Stimulated activated CD8-positive, alpha-beta memory T cell treated with anti-CD3 and anti-CD28 coated beads, Interleukin-12 subunit alpha, Interleukin-12 subunit beta, amount 100 ng/mL, for 4 hours (primary cell): ENCODE results near the gene CCDC82.
A peak's percentile ranks its signal among the peaks of the same experiment; 100 is the strongest.

Source experiments
- DNase-seq: peaks from one replicate; pipeline ENCODE4 v3.0.0-alpha.2; 2020; ENCODE audit warnings: low read depth

CCDC82 gene

DNA sequence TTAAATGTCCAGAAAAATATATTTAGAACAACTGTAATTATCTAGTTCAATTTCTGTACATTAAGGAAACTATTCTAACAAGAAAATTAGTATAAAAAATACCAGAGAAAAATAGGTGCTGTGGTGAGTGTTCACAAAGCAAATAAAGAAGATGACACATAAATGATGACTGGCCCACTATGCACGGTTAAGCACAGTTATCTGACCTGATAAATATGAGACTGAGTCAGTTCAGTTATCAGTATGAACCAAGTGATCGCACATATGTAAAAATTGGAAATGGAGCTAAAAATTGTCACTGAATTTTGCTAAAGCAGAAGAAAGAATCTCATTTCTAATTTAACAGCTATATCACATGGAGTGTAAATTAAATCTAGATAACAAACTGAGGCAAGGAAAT is 27.9 kb downstream of the CCDC82 start:
- no peak for DNase-seq

DNA sequence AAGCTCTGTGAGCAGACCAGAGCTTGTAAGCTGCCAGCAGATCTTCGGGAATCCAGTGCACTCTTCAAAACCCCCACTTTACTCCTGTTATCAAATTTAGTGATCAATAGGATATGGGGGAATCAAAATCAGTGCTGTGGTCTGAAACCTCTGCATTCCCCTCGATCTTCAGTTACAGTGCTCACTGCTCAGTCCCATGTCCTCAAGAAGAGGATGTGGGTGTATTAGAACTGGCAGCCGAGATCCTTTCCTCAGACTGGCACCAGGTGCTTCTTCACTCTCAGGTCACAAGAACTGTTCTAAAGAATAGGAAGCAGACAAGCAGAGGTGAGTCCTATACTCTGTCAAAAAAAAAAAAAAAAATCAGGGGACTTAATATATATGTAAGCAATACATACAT is 31.4 kb downstream of the CCDC82 start:
- DNase-seq, result no peak

DNA sequence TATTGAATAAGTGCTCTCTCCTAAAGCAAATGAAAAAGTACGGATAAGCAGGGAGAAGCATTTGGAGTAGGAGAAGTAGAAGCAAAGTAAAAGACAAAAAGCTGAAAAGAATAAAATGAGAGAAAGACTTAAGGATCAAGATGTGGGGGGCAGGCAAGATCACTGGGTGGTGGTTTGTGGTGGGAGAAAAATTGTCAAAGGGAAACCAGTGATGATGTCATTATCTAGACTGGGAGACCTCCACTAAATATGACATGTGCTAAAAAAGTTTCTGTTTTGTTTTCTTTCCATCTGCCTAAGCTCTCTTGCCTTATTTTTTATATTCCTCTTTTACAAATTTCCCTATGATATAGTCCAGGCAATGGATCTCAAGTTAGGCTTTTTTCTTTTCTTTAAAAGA is 31.9 kb downstream of the CCDC82 start:
- no peak for DNase-seq

DNA sequence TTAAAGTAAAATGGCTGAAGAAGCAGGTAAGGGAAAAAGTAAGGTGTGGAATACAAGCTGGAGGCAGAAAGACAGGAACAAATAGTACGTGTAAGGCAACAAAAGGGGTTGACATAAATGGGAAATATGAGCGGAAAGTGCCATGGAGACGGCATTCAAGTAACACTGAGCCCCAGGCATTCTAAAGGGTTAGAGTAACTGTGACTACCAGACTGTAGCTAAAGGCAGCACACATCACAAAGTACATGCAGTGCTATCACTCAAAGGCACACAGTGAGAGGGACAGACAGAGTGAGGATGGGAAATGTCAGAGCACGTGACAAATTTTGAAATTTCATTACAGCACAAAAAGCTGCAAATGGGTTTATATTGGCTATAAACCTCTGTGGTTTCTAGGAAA is 32.9 kb downstream of the CCDC82 start:
- DNase-seq, result no peak

DNA sequence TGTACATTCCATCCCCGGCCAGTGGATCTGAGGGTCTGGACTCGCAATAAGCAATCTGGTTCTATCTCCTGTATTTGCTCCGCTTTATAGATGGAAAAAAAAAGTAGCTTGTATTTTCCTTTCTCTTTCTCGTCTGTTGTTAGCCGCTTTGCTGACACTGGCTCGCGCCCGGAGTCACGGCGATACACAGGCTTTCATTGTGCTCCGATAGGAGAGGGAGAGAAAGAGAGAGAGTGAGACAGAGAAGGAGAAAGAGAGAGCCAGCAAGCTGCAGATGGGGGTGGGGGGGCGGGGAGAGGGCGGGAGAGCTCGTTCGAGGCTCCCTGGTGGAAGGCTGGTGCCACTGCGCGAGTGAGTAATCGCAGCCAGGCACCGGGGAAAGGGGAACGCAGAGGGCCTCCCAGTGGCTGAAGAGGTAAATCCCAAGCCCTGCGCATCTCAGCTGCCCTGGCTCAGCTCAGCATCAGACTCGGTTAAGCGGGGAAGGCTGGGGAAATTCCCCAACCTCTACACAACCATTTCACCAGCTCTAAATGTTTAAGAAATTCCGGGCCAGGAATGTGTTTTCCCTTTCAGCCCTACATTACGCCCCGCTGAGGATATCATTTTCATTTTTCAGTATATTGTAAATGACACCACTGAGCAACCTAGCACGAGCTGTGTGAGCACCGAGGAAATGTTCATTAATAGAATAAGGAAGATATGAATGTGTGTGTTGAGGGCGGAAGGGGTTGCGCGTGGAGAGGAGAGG is 46.6 kb downstream of the CCDC82 start, which contains the start of gene MAML2:
Gene MAML2 (minus strand): TSS at position 235 of the 751 bp plus-strand sequence. CDS start 1,300 bp downstream, outside the sequence.
- peak; percentile 80 for DNase-seq

DNA sequence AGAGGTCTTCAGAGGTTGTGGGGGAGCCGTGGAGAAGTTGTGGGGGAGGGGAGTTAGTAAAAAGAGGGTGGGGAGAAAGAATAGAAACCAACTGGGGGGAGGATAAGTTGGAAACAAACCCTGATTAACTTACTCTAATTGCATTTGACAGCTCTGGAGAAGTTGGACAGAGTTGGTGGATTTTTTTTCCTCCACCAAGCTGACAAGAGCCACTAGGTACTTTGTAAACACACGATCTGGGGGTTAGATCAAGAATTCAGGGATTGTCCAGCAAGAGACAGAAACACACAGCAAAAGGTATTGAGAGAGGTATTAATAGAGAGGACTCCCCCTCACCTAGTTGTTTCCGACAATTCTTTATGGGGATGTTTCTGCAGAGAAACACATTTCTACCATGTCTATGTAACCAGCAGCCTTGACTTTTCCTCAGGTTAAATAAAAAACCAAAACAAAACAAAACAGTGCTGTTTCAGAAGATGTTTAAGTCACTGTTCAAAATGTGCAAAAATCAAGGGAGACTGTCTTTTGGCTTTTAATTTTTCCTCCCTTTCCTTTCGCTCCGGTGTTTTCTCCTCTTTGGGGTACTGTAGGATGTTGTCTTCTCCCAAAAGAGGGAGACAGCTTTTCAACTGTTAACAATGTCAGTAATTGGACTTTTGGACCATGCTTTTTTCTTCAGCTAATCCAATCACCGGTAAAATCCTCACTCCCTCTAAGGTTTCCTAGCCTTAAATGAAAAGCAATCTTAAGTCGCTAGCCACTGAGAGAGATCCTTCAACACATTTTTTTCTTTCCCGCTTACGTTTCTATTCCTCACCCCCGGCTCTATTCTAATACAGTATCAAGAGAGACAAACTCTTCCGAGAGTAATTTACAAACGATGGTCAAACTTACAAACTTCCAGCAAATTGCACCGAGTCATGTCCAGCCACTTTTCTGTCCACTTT is 47.4 kb downstream of the CCDC82 start:
- DNase-seq, result no peak

DNA sequence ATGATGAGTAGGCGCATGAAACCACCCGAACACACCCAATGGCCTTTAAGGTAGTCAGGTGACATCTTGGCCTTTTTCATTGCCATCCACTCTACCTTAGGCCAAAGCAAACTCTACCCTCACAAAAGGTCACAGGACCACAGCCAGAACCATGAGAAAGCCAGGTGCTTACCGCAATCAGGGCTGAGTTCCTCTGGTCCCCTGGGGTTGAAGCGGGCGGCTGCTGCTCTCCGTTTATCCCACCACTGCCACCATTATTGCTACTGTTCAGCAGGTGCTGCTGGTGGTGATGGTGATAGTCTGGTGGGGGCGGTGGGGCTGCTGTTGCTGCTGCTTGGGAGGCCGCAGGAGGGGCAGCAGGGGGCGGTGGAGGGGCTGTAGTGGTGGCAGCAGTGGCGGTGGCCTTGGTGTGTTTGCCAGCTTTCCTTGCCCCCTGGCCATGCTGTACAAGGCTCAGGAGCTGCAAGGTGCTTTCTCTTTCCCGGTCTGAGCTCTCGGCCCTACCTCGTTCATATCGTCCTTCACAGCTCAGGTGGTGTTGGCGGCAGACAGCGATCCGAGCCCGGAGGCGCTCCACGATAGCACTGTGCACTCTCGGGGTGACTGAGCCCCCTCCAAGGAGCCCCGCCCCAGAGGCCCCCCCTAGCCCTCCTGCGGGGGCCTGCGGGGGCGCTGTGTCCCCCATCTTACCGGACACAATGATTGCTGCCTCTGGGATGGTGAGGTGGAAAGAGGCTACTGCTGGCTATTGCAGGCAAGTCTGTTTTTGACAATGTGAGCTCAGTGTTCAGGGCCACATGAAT is 48.3 kb downstream of the CCDC82 start:
- DNase-seq, result peak; percentile 44

DNA sequence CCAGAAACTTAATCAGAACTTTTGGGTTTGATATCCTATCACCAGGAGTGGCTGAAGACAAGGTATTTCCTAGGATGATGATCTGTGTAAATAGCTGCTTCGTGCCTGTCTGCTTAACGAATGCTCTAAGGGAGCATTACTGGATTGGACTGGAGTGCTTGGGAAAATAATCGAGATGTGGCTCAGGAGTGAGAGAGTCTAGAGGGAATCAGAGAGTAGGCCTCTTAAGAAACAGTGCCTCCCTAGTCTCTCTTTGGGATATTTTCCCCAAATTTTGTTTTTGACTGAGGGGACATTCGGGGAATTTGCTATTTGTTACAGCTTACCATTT is 49.2 kb downstream of the CCDC82 start:
- no peak for DNase-seq

DNA sequence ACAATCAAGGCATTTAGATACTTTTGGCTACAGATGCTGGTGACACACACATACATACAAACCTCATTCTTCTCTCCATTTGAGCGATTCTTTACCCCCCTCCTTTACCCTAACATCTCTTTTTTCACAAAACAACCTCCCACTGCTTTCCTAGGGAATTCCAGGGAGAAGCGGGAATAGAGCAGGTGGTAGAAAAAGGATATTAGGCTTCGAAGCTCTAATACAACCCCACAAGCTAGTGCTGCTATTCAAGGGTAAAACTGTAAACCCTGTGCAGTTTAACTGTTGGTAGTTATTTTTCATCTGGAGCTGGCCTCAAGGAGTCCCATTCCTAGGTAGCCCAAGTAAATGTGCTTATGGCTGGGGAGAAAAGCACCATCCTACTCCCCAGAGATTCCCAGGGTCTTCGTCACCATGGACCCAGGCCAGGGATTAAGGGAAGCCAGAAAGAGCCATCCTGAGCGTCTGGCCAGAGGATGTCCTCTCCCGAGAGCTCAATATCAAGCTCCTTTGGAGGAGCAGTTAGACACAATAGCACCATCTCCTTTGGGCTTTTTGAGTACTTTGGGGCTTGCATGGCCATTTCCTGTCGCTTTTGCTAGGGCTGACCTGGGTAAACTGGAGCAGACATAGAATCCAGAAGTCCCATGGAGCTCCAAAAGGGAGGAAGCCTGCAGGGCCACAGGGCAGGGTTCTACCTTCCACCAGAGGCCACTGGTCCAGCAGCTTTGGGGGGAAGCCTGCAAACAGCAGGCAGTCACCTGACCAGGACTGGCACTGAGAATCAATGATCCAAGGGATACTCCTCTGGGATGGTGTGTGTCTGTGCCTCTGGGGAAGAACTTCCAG is 49.8 kb downstream of the CCDC82 start:
- no peak for DNase-seq

DNA sequence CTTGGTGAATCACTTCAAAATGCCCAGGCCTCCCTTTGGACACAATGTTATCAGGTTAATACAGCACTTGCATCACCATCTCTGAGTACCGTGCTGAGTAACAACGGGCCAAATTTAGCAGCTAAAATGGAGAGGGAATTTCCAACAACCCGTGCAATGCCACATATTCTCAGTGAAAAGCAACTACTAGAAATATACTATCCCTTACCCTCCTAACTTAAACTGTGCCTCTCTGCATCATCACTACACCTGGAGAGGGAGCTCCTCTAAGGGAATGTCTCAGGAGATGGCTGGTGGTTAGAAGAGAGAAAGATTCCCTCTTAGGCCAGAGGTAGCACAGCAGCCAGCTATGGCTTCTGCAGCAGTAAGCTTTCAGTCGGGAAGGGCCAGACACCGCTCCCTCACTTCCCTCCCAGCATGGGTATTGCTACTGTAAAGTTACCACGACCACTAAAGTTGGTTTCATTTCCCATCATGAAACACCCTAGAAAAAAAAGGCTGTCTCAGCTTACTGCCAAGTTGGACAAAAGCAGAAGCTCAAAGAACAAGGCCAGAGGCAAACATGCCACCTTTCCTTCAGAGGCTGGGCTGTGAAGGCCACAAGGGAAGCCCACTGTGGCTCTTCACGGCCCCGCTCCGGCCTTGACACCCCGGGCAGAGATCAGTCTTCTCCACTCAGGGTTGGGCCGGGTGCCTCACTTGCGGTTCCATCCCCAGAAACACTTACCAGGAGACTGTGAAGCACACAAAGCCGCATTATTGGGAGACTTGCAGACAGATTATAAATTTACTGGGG is 50.6 kb downstream of the CCDC82 start:
- peak; percentile 20 for DNase-seq

DNA sequence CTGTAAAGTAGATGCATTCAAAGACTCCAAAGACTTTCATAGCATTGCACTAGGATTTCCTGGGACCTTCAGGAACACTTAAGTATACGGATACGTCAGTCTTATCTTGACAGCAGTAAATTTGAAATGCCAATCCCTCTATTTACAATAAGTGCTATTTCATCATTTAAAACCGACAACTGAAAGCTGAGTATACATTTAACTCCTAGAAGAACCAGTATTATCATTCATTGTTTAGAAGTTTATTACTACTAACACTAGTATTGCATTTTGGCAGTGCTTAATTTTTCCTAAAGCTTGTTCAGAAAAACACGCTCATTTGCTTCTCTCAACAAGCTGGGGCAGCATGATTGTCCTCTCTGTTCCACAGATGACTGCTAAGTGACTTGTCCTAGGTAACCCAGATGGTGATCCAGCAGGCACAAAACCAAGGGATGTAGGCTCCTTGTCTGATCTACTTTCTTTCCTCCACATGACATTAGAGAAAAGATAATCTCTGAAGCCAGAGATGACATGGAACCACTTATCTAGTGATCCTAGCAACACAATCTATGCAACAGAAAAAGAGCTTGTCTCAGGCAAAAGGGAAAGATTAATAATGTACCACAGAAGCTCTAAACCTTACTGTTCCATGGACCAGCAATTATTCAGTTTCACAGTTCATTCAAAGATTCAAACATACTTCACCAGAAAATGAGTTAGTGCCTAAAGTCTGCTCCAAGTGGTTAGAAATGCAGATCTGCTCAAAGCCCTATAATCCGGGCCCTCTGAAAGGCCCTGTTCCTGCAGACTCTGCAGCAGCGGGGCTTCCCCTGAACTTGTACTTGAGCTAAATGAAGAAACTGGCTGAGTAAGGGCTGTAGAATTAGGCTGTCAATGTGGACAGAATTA is 51.9 kb downstream of the CCDC82 start:
- DNase-seq, result no peak

DNA sequence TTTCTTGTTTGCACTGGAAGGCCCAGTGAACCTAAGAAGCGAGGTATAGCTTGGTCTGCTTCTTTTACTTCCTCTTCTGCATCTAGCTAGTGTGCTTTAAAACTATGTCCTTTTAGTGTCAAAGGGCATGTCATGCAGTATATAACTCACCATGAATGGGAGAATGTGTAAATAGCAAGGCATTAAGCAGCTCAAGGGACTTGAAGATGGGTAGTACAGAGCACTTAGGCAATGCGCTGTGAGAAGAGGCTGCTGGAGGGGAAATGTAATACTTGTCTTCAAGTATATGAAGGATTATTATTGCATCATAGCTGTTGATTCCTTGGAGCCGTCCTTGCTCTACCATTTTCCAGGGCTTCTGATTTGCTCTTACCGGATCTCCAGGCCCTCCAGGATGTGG is 54.3 kb downstream of the CCDC82 start:
- DNase-seq, result no peak

DNA sequence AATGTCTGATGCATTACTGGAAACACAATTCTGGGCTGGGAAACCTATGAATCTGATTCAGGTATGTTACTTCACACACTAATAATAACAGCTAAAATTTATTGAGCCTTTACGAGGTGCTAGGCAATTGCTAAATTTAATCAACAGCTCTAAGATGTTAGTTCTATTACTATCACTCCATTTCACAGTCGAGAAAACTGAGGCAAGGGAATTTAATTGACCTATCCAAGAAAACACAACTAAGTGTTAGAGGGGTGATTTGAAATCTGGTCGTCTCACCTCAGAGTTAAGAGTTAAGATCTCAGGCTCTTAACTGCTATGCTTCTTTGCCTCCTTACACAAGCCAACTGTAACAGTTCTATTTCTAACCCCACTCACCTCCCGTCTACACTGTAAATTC is 55.5 kb downstream of the CCDC82 start:
- no peak for DNase-seq

DNA sequence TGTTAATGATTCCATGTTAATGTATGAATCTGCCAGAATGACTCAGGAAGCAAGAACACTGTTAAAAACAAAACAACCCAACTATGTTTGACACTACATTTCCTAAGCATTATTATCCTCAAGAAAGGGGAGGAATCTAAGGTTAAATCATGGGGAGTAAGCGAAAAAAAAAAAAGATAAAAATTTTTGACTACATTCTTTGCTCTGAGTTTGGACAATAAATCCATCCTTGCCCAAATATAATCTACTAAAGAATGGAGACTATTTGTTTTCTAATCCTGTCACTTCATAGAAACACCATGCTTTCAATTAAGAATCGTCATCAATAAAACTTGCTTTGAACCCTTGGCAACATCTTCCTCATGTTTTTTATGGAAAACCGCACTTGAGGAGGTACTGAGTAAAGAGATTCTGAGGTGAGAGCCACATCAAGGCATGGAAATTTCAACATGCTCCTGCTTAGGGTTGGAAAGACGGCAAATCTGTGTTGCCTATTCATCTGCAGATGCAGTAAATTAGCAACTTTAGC is 56.5 kb downstream of the CCDC82 start:
- DNase-seq, result no peak

DNA sequence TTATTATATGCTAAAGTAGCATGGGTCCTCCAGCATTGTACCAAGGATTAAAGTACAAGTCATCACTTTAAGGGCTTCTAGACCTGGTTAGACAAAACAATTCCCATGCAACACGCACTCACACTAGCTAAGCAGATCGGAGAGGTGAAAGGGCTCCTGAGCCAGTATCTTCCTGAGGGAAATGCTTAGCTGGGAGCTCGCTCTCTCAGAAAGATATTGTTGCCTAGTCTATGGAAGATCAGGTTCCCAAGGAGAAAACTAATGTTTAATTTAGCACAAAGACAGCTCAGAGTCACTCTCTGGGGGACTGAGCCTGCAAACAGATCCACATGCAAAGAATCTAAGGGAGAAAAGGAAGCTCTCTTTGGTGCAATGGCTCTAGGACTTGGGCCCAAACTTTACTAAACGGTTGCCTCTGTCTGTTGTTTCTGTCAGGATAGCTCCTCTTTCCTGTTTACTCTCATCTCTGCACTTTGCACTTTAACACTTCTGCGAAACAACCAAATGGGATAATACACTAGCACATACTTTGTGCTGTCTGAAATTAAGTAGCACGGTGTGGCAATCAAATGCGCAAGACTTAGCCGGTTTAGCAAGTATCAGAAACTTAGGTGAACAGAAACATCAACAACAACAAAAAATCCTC is 57.5 kb downstream of the CCDC82 start:
- no peak for DNase-seq

DNA sequence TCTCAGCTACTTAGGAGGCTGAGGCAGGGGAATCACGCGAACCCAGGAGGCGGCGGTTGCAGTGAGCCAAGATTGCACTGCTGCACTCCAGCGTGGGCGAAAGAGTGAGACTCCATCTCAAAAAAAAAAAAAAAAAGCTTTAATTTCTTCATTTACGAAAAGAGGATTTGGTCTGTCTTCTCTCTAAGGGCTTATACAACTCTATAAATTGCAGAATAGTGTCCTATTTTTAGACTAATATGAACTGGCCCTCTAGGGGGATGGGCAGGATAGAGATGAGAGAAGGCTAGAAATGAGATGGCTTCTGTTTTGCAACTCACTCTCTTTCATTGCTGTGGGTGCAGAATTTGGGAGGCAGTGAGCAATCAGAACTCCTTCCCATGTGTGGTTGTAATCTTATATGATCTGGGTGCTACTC is 58.0 kb downstream of the CCDC82 start:
- DNase-seq, result no peak

DNA sequence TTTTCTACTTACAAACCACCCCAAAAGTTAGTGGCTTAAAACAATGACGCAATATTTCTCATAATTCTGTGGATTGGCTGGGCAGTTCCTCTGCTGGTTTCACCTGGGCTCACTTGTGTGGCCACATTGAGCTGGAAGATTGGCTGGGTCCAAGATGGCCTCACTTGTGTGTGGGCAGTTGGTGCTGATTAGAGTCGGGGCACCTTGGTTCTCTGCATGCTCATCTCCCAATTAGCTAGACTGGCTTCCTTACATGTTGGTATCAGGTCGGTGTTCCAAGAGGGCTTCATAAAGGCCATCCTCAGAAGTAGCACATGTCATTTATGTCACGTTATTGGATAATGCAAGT is 59.2 kb downstream of the CCDC82 start:
- no peak for DNase-seq

DNA sequence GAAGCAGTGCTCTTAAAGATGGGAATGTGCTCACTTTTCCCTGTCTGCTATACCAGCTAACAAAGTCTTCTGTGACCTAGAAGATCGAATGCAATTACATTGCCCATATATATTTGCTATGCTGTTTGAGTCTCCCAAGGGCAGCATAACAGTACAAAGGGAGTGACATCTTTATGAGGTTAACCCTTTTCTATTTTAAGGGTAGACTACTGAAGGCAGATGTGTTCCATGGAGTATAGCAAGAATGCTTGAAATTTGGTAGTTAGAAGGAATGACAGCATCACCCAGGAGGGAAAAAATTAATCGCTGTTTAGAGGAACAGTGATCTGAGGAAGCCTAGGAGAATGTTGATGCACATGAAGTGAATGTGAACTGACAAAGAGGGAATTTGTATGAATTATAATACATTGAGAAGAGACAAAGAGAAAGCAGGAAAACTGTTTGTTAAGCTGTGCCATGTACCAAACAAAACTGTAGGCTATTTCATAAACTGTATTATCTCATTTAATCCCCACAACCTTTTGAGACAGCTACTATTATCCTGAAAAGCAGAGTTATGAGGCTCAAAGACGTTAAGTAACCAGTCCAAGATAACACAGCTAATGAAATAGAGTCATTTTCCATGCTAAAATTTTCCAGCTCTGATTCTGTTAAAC is 59.7 kb downstream of the CCDC82 start:
- no peak for DNase-seq
